Pons (tissue), 1 donor: ENCODE data around the gene YWHAQ.
A peak's percentile ranks its signal among the peaks of the same experiment; 100 is the strongest.
"Not testable (repeated sequence)": the region's sequence is repeated elsewhere in the genome, so short reads cannot be mapped to it uniquely, and the experiment has no call there.

Experiments
- DNase-seq: peaks from one replicate; pipeline ENCODE4 v3.0.0-alpha.2; 2016; ENCODE audit warnings: low spot score

YWHAQ gene

GRCh38 chr2:9631878-9632700, 1.3 kb upstream of the YWHAQ start:
- peak; percentile 45 for DNase-seq

- no peak for DNase-seq
Measured at GRCh38 chr2:9631553-9631819, 689 bp upstream of the YWHAQ start.

GRCh38 chr2:9630117-9630735, 571 bp downstream of the YWHAQ start:
- DNase-seq: no peak

- peak; percentile 42 for DNase-seq
Measured at GRCh38 chr2:9629222-9630116, 1.3 kb downstream of the YWHAQ start.

GRCh38 chr2:9627310-9627709, 3.5 kb downstream of the YWHAQ start:
- no peak for DNase-seq

DNA sequence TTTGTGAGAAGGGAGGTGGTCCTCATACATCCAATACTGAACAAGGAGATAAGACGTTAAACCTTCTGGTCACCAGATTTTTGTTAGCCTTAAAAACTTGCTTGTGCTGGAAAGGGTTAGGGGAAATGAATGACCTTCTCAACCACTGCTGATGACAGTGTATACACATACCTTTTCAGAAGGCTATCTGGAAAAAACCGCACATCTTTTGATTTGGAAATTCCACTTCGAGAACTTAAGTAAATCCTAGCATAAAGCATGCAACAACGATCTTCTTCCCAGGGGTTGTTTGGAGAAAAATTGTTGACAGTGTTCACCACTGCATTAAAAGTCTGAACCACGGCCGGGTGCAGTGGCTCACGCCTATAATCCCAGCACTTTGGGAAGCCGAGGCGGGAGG, 7.6 kb downstream of the YWHAQ start:
- no peak for DNase-seq

DNA sequence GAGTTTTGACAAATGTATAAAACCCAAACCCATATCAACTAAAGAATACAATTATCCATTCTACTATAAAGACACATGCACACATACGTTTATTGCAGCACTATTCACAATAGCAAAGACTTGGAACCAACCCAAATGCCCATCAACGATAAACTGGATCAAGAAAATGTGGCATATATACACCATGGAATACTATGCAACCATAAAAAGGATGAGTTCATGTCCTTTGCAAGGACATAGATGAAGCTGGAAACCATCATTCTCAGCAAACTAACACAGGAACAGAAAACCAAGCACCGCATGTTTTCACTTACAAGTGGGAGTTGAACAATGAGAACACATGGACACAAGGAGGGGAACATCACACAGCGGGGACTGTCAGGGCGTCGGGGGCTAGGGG, 9.1 kb downstream of the YWHAQ start:
- DNase-seq: not testable (repeated sequence)

GRCh38 chr2:9618410-9618809, 12.4 kb downstream of the YWHAQ start:
- DNase-seq: no peak

DNA sequence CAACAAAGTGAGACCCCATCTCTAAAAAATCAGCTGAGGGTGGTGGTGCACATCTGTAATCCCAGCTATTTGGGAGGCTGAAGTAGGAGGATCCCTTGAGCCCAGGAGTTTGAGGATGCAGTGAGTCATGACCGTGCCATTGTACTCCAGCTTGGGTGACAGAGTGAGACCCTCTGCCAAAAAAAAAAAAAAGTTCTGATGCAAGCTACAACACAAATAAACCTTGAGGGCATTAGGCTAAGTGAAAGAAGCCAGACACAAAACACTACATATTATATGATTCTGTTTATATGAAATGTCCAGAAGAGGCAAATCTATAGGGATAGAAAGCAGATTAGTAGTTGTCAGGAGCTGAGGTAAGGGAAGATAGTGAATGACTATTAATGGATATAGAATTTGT, 13.0 kb downstream of the YWHAQ start:
- no peak for DNase-seq

DNA sequence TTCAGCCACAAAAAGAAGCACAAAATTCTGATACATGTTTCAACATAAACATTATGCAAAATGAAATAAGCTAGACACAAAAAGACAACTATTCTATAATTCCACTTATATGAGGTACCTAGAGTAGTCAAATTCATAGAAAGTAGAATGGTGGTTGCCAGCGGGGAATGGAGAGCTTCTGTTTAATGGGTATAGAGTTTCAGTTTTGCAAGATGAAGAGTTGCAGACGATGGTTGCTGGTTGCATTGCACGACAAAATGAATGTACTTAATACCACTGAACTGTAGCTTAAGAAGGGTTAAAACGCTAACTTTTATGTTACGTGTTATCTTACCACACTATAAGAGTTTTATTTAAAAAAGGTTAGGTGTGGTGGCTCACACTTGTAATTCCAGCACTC, 13.5 kb downstream of the YWHAQ start:
- no peak for DNase-seq

DNA sequence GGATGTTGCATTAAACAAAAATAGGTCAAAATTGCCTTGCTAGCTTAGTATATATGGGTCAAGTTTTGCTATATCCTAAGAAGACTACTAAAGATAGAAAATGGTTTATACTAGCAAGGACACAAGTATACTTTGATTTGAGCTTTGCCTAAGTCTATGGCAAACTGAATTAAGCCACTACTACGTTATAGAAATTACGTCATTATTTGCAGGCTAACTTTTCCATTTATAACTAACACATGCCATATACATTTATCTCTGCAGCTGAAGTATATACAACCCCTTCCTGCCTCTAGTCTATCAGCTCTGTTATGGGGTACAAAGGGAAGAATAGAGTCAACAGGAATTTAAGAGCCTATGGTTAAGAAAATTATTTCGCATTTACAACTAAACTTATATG, 16.2 kb downstream of the YWHAQ start:
- no peak for DNase-seq

GRCh38 chr2:9613291-9613690, 17.5 kb downstream of the YWHAQ start:
- no peak for DNase-seq

DNA sequence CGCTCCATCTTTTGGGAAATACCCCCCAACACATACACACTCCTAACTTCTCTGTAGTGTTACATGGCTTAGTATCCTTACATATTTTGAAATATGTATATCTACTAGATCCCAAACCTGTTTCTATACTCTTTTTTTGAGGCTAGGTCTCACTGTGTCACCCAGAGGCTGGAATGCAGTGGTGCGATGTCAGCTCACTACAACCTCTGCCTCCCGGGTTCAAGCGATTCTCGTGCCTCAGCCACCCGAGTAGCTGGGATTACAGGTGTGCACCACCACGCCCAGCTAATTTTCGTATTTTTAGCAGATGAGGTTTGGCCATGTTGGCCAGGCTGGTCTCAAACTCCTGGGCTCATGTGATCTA, 19.3 kb downstream of the YWHAQ start:
- DNase-seq: not testable (repeated sequence)

- DNase-seq: no peak
Measured at GRCh38 chr2:9610781-9611548, 19.8 kb downstream of the YWHAQ start.

DNA sequence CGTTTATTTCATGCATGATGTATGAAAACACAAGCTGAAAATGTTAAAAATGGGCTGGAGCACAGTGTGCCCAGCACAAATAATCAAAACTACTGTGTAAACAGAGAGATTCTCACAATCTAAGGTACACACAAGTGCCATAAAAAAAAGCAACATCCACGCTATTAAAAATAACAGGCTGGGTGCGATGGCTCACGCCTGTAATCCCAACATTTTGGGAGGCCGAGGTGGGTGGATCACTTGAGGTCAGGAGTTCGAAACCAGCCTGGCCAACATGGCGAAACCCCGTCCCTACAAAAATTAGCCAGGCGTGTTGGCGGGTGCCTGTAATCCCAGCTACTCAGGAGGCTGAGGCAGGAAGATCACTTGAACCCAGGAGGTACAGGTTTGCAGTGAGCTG, 22.3 kb downstream of the YWHAQ start:
- not testable (repeated sequence) for DNase-seq

DNA sequence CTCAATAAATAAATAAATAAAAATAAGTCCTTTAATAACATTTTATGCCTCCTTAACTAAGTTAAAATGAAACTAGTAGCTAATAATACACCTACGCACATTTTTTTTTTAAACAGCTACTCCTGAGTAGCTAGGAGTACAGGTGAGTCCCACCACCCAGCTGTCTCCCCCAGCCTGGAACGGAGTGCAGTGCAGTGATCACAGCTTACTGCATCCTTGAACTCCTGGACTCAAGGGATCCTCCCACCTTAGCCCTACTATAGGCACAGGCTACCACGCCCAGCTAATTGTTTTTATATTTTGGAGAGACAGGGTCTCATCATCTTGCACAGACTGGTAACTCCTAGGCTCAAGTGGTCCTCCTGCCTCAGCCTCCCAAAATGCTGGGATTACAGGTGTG, 28.4 kb downstream of the YWHAQ start:
- DNase-seq: no peak

GRCh38 chr2:9601397-9601796, 29.4 kb downstream of the YWHAQ start:
- DNase-seq: no peak

- DNase-seq: no peak
Measured at GRCh38 chr2:9599430-9599829, 31.4 kb downstream of the YWHAQ start.

GRCh38 chr2:9596621-9597311, 34.0 kb downstream of the YWHAQ start:
- no peak for DNase-seq

- DNase-seq: no peak
Measured at GRCh38 chr2:9595746-9596145, 35.1 kb downstream of the YWHAQ start.

DNA sequence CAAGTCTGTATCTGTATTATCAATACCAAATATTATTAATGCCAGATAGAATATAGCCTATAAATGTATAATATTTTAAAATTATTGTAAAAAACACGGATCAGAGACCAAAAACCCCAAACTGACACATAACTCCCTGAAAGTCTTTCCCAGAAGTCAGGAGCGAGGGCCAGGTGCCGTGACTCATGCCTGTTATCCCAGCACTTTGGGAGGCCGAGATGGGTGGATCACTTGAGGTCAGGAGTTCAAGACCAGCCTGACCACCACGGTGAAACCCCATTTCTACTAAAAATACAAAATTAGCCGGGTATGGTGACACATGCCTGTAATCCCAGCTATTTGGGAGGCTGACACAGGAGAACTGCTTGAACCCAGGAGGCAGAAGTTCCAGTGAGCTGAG, 35.5 kb downstream of the YWHAQ start:
- not testable (repeated sequence) for DNase-seq
